Hepatocyte (in vitro differentiated cells): ENCODE data around the gene SLC25A5.

ENCODE experiments used
- EZH2 ChIP-seq: fragments of 200-600 bp; sonication (generic); IDR thresholded peaks from 2 replicates; pipeline ENCODE4 v1.6.1; 2016; ENCODE audit warnings: antibody characterized with exemption, mild to moderate bottlenecking, borderline replicate concordance
- EZH2phosphoT487 ChIP-seq: fragments of 200-600 bp; sonication (generic); IDR thresholded peaks from one replicate; pipeline ENCODE4 v1.6.1; 2018; ENCODE audit warnings: antibody characterized with exemption, mild to moderate bottlenecking, low read depth, moderate library complexity; ENCODE audit not compliant: unreplicated experiment, severe bottlenecking
- TF ChIP-seq, protein P1 (sequence below): fragments of 200-600 bp; sonication (generic); IDR thresholded peaks from 2 replicates; pipeline ENCODE4 v1.5.1; 2016; ENCODE audit warnings: antibody characterized with exemption, mild to moderate bottlenecking; ENCODE audit not compliant: poor library complexity

DNA sequence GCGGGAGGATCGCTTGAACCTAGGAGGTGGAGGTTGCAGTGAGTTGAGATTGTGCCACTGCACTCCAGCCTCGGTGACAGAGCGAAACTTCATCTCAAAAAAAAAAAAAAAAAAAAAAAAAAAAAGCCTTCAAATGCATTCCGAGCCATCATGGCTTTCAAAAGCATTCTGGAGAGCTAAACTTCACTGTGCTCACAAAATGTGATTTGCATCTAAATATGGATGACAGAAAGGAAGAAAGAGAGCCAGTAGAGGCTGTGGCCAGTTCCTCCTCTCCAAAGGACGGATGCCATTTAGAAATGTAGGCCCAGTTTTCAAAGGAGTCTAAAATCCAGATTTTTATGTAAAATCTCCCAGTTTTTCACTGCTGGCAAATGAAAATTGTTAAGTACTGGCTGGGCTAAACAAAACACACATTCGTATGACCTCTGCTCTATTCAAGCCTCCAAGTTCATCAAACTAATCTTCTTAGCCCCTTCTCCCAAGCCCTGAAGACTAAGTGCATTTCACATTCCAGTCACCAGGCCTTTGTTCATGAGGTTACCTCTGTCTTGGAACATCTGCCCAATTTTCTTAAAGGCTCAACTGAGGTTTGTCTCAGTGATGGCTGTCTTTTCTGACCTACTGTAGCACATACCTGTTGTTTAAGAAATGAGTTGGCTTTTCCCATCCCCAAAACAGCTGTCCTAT lies 47.1 kb upstream of the SLC25A5 start:
- TF ChIP-seq EZH2 (no peak), EZH2phosphoT487 (no peak)
- TF ChIP-seq, protein P1, sequence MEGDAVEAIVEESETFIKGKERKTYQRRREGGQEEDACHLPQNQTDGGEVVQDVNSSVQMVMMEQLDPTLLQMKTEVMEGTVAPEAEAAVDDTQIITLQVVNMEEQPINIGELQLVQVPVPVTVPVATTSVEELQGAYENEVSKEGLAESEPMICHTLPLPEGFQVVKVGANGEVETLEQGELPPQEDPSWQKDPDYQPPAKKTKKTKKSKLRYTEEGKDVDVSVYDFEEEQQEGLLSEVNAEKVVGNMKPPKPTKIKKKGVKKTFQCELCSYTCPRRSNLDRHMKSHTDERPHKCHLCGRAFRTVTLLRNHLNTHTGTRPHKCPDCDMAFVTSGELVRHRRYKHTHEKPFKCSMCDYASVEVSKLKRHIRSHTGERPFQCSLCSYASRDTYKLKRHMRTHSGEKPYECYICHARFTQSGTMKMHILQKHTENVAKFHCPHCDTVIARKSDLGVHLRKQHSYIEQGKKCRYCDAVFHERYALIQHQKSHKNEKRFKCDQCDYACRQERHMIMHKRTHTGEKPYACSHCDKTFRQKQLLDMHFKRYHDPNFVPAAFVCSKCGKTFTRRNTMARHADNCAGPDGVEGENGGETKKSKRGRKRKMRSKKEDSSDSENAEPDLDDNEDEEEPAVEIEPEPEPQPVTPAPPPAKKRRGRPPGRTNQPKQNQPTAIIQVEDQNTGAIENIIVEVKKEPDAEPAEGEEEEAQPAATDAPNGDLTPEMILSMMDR = no peak
